HG03378 (cell line): ENCODE data around the gene TMEM178B.

Experiments
- ATAC-seq: cut with Tn5 transposase; IDR thresholded peaks from one replicate; pipeline ENCODE4 v1.9.1; 2021; ENCODE audit warnings: mild to moderate bottlenecking, moderate library complexity; ENCODE audit not compliant: unreplicated experiment

The TMEM178B gene

GRCh38 chr7:141410353-141411000 lies 336.6 kb downstream of the TMEM178B start:
- no peak for ATAC-seq

- ATAC-seq, result no peak
Observed at GRCh38 chr7:141411133-141411532, 337.3 kb downstream of the TMEM178B start.

GRCh38 chr7:141415999-141416398 lies 342.1 kb downstream of the TMEM178B start:
- no peak for ATAC-seq

- no peak for ATAC-seq
Observed at GRCh38 chr7:141416650-141417270, 342.9 kb downstream of the TMEM178B start.

GRCh38 chr7:141417506-141417905 lies 343.6 kb downstream of the TMEM178B start:
- ATAC-seq, result no peak

- ATAC-seq, result no peak
Observed at GRCh38 chr7:141418066-141418465, 344.2 kb downstream of the TMEM178B start.

- no peak for ATAC-seq
Observed at GRCh38 chr7:141421306-141421705, 347.4 kb downstream of the TMEM178B start.

GRCh38 chr7:141427134-141427533 lies 353.3 kb downstream of the TMEM178B start:
- ATAC-seq, result no peak

- no peak for ATAC-seq
Observed at GRCh38 chr7:141430455-141431139, 356.7 kb downstream of the TMEM178B start.

- no peak for ATAC-seq
Observed at GRCh38 chr7:141431140-141431479, 357.2 kb downstream of the TMEM178B start.

GRCh38 chr7:141431711-141432110 lies 357.8 kb downstream of the TMEM178B start:
- ATAC-seq, result no peak

GRCh38 chr7:141433698-141434097 lies 359.8 kb downstream of the TMEM178B start:
- ATAC-seq, result no peak

GRCh38 chr7:141436139-141436538 lies 362.3 kb downstream of the TMEM178B start:
- no peak for ATAC-seq

- ATAC-seq, result no peak
Observed at GRCh38 chr7:141436575-141437075, 362.8 kb downstream of the TMEM178B start.

- ATAC-seq, result no peak
Observed at GRCh38 chr7:141439164-141439563, 365.3 kb downstream of the TMEM178B start.

GRCh38 chr7:141439776-141440175 lies 365.9 kb downstream of the TMEM178B start:
- ATAC-seq, result no peak

GRCh38 chr7:141441837-141442627 lies 368.2 kb downstream of the TMEM178B start:
- ATAC-seq, result no peak

GRCh38 chr7:141442781-141443180 lies 368.9 kb downstream of the TMEM178B start:
- ATAC-seq, result no peak

- no peak for ATAC-seq
Observed at GRCh38 chr7:141444961-141445360, 371.1 kb downstream of the TMEM178B start.

- no peak for ATAC-seq
Observed at GRCh38 chr7:141451232-141451631, 377.4 kb downstream of the TMEM178B start.

- no peak for ATAC-seq
Observed at GRCh38 chr7:141452911-141453310, 379.0 kb downstream of the TMEM178B start.
